NB4 (cell line): ENCODE measurements around the gene DFFB.

Experiments
- MYC ChIP-seq: IDR thresholded peaks from 2 replicates; pipeline ENCODE4 v1.6.1; 2011; ENCODE audit warnings: low read depth, low read length
- POLR2A ChIP-seq: IDR thresholded peaks from 2 replicates; pipeline ENCODE4 v1.6.1; 2011; ENCODE audit warnings: mild to moderate bottlenecking; ENCODE audit not compliant: insufficient read length; ENCODE audit errors: extremely low read depth
- TF ChIP-seq, protein P1 (sequence below): IDR thresholded peaks from one replicate; pipeline ENCODE4 v1.5.1; 2012; ENCODE audit warnings: low read depth, low read length
- TF ChIP-seq, protein P2 (sequence below): IDR thresholded peaks from 2 replicates; pipeline ENCODE4 v1.6.1; 2011; ENCODE audit warnings: low read depth, low read length

DNA sequence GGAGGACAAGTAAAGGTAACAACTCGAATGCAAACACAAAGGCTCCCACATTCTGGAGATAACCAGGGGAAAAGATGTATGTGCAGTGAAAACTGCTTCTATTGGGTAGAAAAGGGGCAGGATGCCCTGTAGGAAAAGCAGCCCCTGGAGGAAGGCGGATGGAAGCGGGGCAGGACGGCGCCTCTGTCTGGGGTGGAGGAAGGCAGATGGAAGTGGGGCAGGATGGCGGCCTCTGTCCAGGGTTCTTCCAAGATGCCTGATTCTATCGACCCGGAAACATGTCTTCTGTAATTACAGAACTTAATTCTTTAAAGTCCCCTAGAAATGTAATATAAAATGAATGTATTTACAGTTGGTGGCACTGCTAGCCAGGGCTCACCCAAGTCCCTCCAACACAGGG lies 37.0 kb upstream of the DFFB start:
- TF ChIP-seq, protein P1, sequence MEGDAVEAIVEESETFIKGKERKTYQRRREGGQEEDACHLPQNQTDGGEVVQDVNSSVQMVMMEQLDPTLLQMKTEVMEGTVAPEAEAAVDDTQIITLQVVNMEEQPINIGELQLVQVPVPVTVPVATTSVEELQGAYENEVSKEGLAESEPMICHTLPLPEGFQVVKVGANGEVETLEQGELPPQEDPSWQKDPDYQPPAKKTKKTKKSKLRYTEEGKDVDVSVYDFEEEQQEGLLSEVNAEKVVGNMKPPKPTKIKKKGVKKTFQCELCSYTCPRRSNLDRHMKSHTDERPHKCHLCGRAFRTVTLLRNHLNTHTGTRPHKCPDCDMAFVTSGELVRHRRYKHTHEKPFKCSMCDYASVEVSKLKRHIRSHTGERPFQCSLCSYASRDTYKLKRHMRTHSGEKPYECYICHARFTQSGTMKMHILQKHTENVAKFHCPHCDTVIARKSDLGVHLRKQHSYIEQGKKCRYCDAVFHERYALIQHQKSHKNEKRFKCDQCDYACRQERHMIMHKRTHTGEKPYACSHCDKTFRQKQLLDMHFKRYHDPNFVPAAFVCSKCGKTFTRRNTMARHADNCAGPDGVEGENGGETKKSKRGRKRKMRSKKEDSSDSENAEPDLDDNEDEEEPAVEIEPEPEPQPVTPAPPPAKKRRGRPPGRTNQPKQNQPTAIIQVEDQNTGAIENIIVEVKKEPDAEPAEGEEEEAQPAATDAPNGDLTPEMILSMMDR, result no peak
- no peak for TF ChIP-seq POLR2A
- TF ChIP-seq, protein P2, sequence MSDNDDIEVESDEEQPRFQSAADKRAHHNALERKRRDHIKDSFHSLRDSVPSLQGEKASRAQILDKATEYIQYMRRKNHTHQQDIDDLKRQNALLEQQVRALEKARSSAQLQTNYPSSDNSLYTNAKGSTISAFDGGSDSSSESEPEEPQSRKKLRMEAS, result no peak
- TF ChIP-seq MYC, result no peak
